Liver (tissue), 9 donors: ENCODE results near the gene DPYD. TPM values are rescaled to one million over a fixed set of nuclear protein-coding genes. Genes with fewer than 3 reads are reported as not detected.

Source experiments
- DNase-seq: peaks from one replicate; pipeline ENCODE4 v3.0.0-alpha.2; 2017; ENCODE audit warnings: low spot score
- H3K27ac ChIP-seq, 2 donors: one replicate each; pipeline ENCODE4 v1.7.0; 2013; ENCODE audit warnings: inconsistent platforms in 2 of 2, low read length in 2 of 2, control low read depth in 1 of 2, low read depth in 1 of 2, mild to moderate bottlenecking in 1 of 2
- H3K27me3 ChIP-seq, 4 donors: one replicate each; pipeline versions ENCODE4 v1.6.1 to v1.7.0; 2013; ENCODE audit warnings: low read length in 3 of 4, inconsistent platforms in 1 of 4, mild to moderate bottlenecking in 1 of 4, moderate library complexity in 1 of 4; ENCODE audit not compliant: control insufficient read depth in 4 of 4, insufficient read depth in 4 of 4
- H3K36me3 ChIP-seq, 4 donors: one replicate each; pipeline versions ENCODE4 v1.6.1 to v1.7.0; 2013; ENCODE audit warnings: low read length in 3 of 4, mild to moderate bottlenecking in 3 of 4, low read depth in 1 of 4, moderate library complexity in 1 of 4; ENCODE audit not compliant: control insufficient read depth in 4 of 4, insufficient read depth in 3 of 4
- H3K4me1 ChIP-seq, 4 donors: one replicate each; pipeline versions ENCODE4 v1.6.1 to v1.7.0; 2013; ENCODE audit warnings: low read length in 3 of 4, mild to moderate bottlenecking in 3 of 4, moderate library complexity in 1 of 4; ENCODE audit not compliant: control insufficient read depth in 4 of 4, insufficient read depth in 4 of 4
- H3K4me3 ChIP-seq, 3 donors: one replicate each; pipeline versions ENCODE4 v1.6.1 to v1.7.0; 2013; ENCODE audit warnings: low read length in 3 of 3, control low read depth in 1 of 3, low read depth in 1 of 3, mild to moderate bottlenecking in 1 of 3
- H3K9ac ChIP-seq, 2 donors: one replicate each; pipeline ENCODE4 v1.7.0; 2013; ENCODE audit warnings: low read length in 2 of 2, mild to moderate bottlenecking in 2 of 2, moderate library complexity in 2 of 2, control low read depth in 1 of 2, low read depth in 1 of 2
- H3K9me3 ChIP-seq, 4 donors: one replicate each; pipeline versions ENCODE4 v1.6.1 to v1.7.0; 2013; ENCODE audit warnings: low read length in 3 of 4; ENCODE audit not compliant: control insufficient read depth in 4 of 4
- ATF3 ChIP-seq: IDR thresholded peaks from 2 replicates; pipeline ENCODE4 v1.6.1; 2016; ENCODE audit warnings: antibody characterized with exemption
- CTCF ChIP-seq: fragments of 150-350 bp; IDR thresholded peaks from 2 replicates; pipeline ENCODE4 v1.5.1; 2017; ENCODE audit warnings: improper control_type of control experiment, low read depth, low read length; ENCODE audit not compliant: missing input control
- EGR1 ChIP-seq, 2 donors: IDR thresholded peaks; 2 replicates each; pipeline ENCODE4 v1.6.1; 2016 to 2018; ENCODE audit warnings: antibody characterized with exemption in 2 of 2, low read depth in 2 of 2
- FOXA1 ChIP-seq: IDR thresholded peaks from 2 replicates; pipeline ENCODE4 v1.6.1; 2016; ENCODE audit warnings: antibody characterized with exemption
- FOXA2 ChIP-seq: IDR thresholded peaks from 2 replicates; pipeline ENCODE4 v1.6.1; 2016; ENCODE audit warnings: antibody characterized with exemption
- GABPA ChIP-seq, 2 donors: IDR thresholded peaks in 1 of 2; conservative IDR thresholded peaks in 1 of 2; 2 replicates each; pipeline ENCODE4 v1.6.1; 2016; ENCODE audit warnings: antibody characterized with exemption in 2 of 2, mild to moderate bottlenecking in 1 of 2, moderate library complexity in 1 of 2
- HNF4A ChIP-seq, 2 donors: conservative IDR thresholded peaks; 2 replicates each; pipeline ENCODE4 v1.6.1; 2016; ENCODE audit warnings: antibody characterized with exemption in 2 of 2, mild to moderate bottlenecking in 2 of 2
- HNF4G ChIP-seq: IDR thresholded peaks from 2 replicates; pipeline ENCODE4 v1.6.1; 2016; ENCODE audit warnings: antibody characterized with exemption
- JUND ChIP-seq, 2 donors: IDR thresholded peaks; 2 replicates each; pipeline ENCODE4 v1.6.1; 2016; ENCODE audit warnings: antibody characterized with exemption in 2 of 2
- MAX ChIP-seq: IDR thresholded peaks from 2 replicates; pipeline ENCODE4 v1.6.1; 2016; ENCODE audit warnings: antibody characterized with exemption
- NR2F2 ChIP-seq: IDR thresholded peaks from 2 replicates; pipeline ENCODE4 v1.6.1; 2016; ENCODE audit warnings: antibody characterized with exemption
- RAD21 ChIP-seq, 2 donors: IDR thresholded peaks; 2 replicates each; pipeline ENCODE4 v1.6.1; 2016; ENCODE audit warnings: antibody characterized with exemption in 2 of 2, mild to moderate bottlenecking in 2 of 2
- REST ChIP-seq: IDR thresholded peaks from 2 replicates; pipeline ENCODE4 v1.6.1; 2016; ENCODE audit warnings: antibody characterized with exemption, mild to moderate bottlenecking
- RXRA ChIP-seq, 2 donors: IDR thresholded peaks; 2 replicates each; pipeline ENCODE4 v1.6.1; 2017 to 2018; ENCODE audit warnings: antibody characterized with exemption in 2 of 2, mild to moderate bottlenecking in 1 of 2
- SP1 ChIP-seq: IDR thresholded peaks from 2 replicates; pipeline ENCODE4 v1.6.1; 2018; ENCODE audit warnings: antibody characterized with exemption, mild to moderate bottlenecking
- TAF1 ChIP-seq: conservative IDR thresholded peaks from 2 replicates; pipeline ENCODE4 v1.6.1; 2016; ENCODE audit warnings: antibody characterized with exemption, mild to moderate bottlenecking
- YY1 ChIP-seq: IDR thresholded peaks from 2 replicates; pipeline ENCODE4 v1.6.1; 2016; ENCODE audit warnings: antibody characterized with exemption, mild to moderate bottlenecking
- ZBTB33 ChIP-seq: IDR thresholded peaks from 2 replicates; pipeline ENCODE4 v1.6.1; 2016; ENCODE audit warnings: antibody characterized with exemption
- WGBS: extraction: QIAGEN DNeasy Blood & Tissue Kit; methylation state at CpG from one replicate; pipeline ENCODE4 v1.1.7; 2013; 5-methylcytosine and 5-hydroxymethylcytosine counted together
- polyA plus RNA-seq, 2 donors: library from polyadenylated mRNA; stranded (reverse) in 1 of 2; unstranded in 1 of 2; fragments of 200-250 nt in 1 of 2; fragments of >200 nt in 1 of 2; fragmentation: Nextera tagmentation in 1 of 2; extraction: Ambion mirVana in 1 of 2; gene quantifications; one replicate each; pipeline versions ENCODE4 v1.2.1 to v1.2.3, GENCODE V29; 2013 to 2015
- total RNA-seq, 2 donors: library from RNA; depleted of rRNA; stranded (reverse); fragments of >200 nt; gene quantifications; one replicate each; pipeline ENCODE4 v1.2.3, GENCODE V29; 2014
- donor health status: healthy.
- donor health status: healthy.
- donor health status: healthy.
- donor health status: healthy.
- donor health status: healthy.

Gene DPYD
- total and polyA plus RNA-seq, 4 donors, result 16.2 to 142 (median 47.0) TPM

GRCh38 chr1:97508653-97509218, 412.1 kb downstream of the DPYD start:
- no peak overlapping the region for H3K27ac ChIP-seq
- no peaks in the 10 kb centered on the region for H3K4me1 ChIP-seq
- TF ChIP-seq MAX (no peak), NR2F2 (no peak)
- H3K4me3 ChIP-seq, result no peak overlapping the region
- H3K9me3 ChIP-seq, result peaks cover 0 to 2% (median 0%) of the 10 kb centered on the region in 4 donors
- peaks cover 0 to 4% (median 0%) of the 10 kb centered on the region in 4 donors for H3K36me3 ChIP-seq
- DNase-seq, result no peak
- H3K9ac ChIP-seq, result no peak overlapping the region
- H3K27me3 ChIP-seq, result no peaks in the 10 kb centered on the region
- 95% methylated on average over 7 of the region's 7 CpGs for WGBS

GRCh38 chr1:97507863-97508262, 413.0 kb downstream of the DPYD start:
- TF ChIP-seq MAX, result no peak
- TF ChIP-seq JUND (IDR thresholded peaks at IDR 0.05), result no peak
- TF ChIP-seq YY1, result no peak
- TF ChIP-seq HNF4A (conservative IDR thresholded peaks at IDR 0.05), result no peak
- TF ChIP-seq GABPA (IDR thresholded peaks at IDR 0.05 in 1 of 2, conservative IDR thresholded peaks at IDR 0.05 in 1 of 2), result no peak
- no peak for TF ChIP-seq FOXA2
- no peak for TF ChIP-seq SP1
- no peak for TF ChIP-seq ZBTB33
- no peak for TF ChIP-seq NR2F2
- no peak for TF ChIP-seq HNF4G
- TF ChIP-seq REST, result no peak
- no peak for TF ChIP-seq ATF3
- TF ChIP-seq RXRA (IDR thresholded peaks at IDR 0.05), result no peak
- no peak for TF ChIP-seq EGR1 (IDR thresholded peaks at IDR 0.05; ENCODE audit: low read depth in 2 of 2)
- TF ChIP-seq CTCF, result no peak
- TF ChIP-seq FOXA1, result no peak
- TF ChIP-seq TAF1, result no peak
- no peak for TF ChIP-seq RAD21 (IDR thresholded peaks at IDR 0.05)
- no peak overlapping the region for H3K4me3 ChIP-seq
- 94% methylated on average over 1 of the region's 1 CpG for WGBS
- no peak for DNase-seq
- H3K27me3 ChIP-seq, result no peaks in the 10 kb centered on the region
- no peaks in the 10 kb centered on the region for H3K4me1 ChIP-seq
- H3K9ac ChIP-seq, result no peak overlapping the region
- peaks cover 0 to 2% (median 0%) of the 10 kb centered on the region in 4 donors for H3K9me3 ChIP-seq
- peaks cover 0 to 4% (median 0%) of the 10 kb centered on the region in 4 donors for H3K36me3 ChIP-seq
- no peak overlapping the region for H3K27ac ChIP-seq
